ENCODE results near the gene THAP9.

GRCh38 chr4:82893942-82894341 lies 6.6 kb upstream of the THAP9 start:
- TF ChIP-seq CTCF (IDR thresholded peaks at IDR 0.05) (no peak), POLR2AphosphoS5 (IDR thresholded peaks at IDR 0.05) (no peak), POLR2A (IDR thresholded peaks at IDR 0.05) (no peak)
